ENCODE results near the gene LYRM9. TPM values are rescaled to one million over a fixed set of nuclear protein-coding genes. Genes with fewer than 3 reads are reported as not detected.

Gene LYRM9
- total and polyA plus RNA-seq, 2 of the 8 experiments (the other 6 are each of a cell fraction or from before 2014, with no cell fraction given), result 4.3 to 5.2 TPM

DNA sequence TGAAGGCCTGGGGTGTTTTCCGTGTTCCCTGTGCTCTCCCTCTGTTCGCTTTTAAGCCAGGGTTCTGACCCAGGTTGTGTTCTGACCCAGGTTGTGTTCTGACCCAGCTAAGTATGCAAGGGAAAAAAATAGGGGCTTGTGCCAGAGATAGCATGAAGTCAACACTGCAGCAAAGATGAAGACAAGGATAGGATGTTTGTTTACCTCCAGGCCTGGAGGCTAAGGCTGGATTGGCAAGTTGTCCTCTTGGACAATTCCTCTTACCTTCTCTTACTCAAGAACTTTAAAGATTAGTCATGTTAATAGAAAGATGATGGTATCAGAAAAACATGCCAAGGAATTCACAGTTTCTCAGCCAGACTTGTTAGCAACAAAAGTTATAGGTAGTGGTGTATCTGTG lies 19.4 kb downstream of the LYRM9 start (continued):
- TF ChIP-seq CHD2 (IDR thresholded peaks at IDR 0.05; ENCODE audit: low read length) (no peak), RNF2 (IDR thresholded peaks at IDR 0.05; ENCODE audit: borderline replicate concordance, low read depth, low read length, missing control alignments, poor library complexity, severe bottlenecking) (no peak), NRF1 (IDR thresholded peaks at IDR 0.05; ENCODE audit: low read depth, low read length) (no peak), ASH2L (IDR thresholded peaks at IDR 0.05; ENCODE audit: low read length) (no peak), TBP (IDR thresholded peaks at IDR 0.05; ENCODE audit: low read depth, low read length) (no peak), GABPA (IDR thresholded peaks at IDR 0.05; ENCODE audit: borderline replicate concordance, insufficient read depth, low read length) (no peak), HDAC2 (IDR thresholded peaks at IDR 0.05; ENCODE audit: borderline replicate concordance in 1 of 2, low read depth in 2 of 2, low read length in 2 of 2) (no peak)

All from H1 (cell line).